Neural crest cell (in vitro differentiated cells): ENCODE measurements around the gene ADAMTSL1. TPM values are rescaled to one million over a fixed set of nuclear protein-coding genes. Genes with fewer than 3 reads are reported as not detected.
A peak's percentile ranks its signal among the peaks of the same experiment; 100 is the strongest.

Experiments used
- DNase-seq: peaks from one replicate; pipeline ENCODE4 v3.0.0; 2021; ENCODE audit warnings: low read depth, mixed read lengths, low spot score
- H3K27ac Mint-ChIP-seq: one replicate; pipeline ENCODE4 v1.8.0; 2021; ENCODE audit warnings: mild to moderate bottlenecking, mixed read lengths; ENCODE audit not compliant: unreplicated experiment
- H3K27me3 Mint-ChIP-seq: 2 replicates; pipeline ENCODE4 v1.8.0; 2021; ENCODE audit warnings: low read depth, mild to moderate bottlenecking, mixed read lengths
- H3K36me3 Mint-ChIP-seq: 2 replicates; pipeline ENCODE4 v1.8.0; 2021; ENCODE audit warnings: low read depth, mild to moderate bottlenecking, mixed read lengths
- H3K4me1 Mint-ChIP-seq: 2 replicates; pipeline ENCODE4 v1.8.0; 2021; ENCODE audit warnings: mixed read lengths
- H3K4me3 Mint-ChIP-seq: one replicate; pipeline ENCODE4 v1.8.0; 2021; ENCODE audit warnings: mild to moderate bottlenecking, mixed read lengths
- H3K9me3 Mint-ChIP-seq: 2 replicates; pipeline ENCODE4 v1.8.0; 2021; ENCODE audit warnings: mixed read lengths
- CTCF ChIP-seq: fragments of 200-600 bp; sonication (generic); conservative IDR thresholded peaks from 2 replicates; pipeline ENCODE4 v1.5.0; 2021; ENCODE audit warnings: antibody characterized with exemption, mild to moderate bottlenecking
- total RNA-seq: library from RNA; stranded (reverse); gene quantifications from 2 replicates; pipeline ENCODE4 v1.2.1, GENCODE V29; 2021

Gene ADAMTSL1
- total RNA-seq, 1 donor from 2014 or later, result 2.3 TPM

DNA sequence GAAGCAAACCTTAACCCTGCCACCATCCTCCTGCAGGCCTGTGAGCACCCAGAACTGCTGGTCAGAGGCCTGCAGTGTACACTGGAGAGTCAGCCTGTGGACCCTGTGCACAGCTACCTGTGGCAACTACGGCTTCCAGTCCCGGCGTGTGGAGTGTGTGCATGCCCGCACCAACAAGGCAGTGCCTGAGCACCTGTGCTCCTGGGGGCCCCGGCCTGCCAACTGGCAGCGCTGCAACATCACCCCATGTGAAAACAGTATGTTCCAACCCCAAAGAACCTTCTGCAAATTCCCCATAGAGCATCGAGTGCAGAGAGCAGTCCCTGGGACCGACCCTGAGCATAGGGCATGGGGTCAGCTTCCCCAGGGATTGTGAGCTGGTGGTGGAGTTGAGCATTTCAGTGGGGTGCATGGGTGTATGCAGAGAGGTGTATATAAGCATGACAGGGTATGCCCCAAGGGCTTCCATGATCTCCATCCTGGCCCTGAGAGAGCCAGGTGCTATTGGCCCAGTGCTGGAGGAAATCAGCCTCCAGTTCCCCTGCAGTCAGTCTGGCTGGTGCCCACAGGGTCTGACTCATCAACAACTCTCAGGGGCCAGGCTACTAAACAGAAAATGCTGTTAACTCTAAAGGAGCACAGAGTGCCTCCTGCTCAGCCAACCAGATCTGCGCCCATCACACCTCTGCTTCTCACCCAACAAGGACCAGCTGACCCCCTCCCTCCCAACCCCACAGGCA lies 432.9 kb downstream of the ADAMTSL1 start:
- Mint-ChIP-seq H3K27me3 (no peaks in the 10 kb centered on the region), H3K36me3 (peaks cover 5% of the 10 kb centered on the region), H3K4me3 (no peak overlapping the region), H3K4me1 (peaks cover 5% of the 10 kb centered on the region), H3K27ac (no peak overlapping the region), H3K9me3 (peaks cover 7% of the 10 kb centered on the region)
- TF ChIP-seq CTCF, result no peak
- no peak for DNase-seq

DNA sequence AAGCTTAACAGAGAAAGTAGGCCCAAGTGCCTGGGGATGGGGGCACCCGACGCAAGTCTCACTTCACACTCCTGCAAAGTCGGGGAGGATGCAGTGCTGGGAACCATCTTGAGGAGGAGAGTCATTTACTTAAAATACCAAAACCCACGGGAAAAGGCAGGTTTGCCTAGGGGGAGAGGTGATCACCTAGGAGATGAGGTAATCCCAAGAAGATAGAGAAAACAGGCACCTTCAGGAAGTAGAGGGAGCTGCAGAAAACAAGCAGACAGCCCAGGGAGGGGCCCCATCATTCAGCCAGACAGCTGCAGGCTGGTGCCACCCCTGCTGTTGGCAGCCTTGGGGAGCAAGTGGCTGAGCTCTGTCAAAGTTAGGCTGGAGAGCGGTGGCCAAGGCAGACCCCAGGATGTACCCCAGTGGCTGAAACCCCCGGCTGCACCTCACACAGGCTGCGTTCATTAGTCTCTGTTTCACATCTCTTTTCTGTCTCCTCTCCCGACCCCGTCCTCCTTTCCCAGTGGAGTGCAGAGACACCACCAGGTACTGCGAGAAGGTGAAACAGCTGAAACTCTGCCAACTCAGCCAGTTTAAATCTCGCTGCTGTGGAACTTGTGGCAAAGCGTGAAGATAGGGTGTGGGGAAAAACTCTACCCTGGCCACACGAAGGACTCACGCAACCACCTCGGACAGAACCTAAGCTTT lies 434.1 kb downstream of the ADAMTSL1 start:
- TF ChIP-seq CTCF, result no peak
- Mint-ChIP-seq H3K27ac (peak overlapping the region; percentile 82), H3K4me1 (peaks cover 5% of the 10 kb centered on the region), H3K27me3 (no peaks in the 10 kb centered on the region), H3K9me3 (no peaks in the 10 kb centered on the region), H3K36me3 (no peaks in the 10 kb centered on the region), H3K4me3 (no peak overlapping the region)
- no peak for DNase-seq

- no peaks in the 10 kb centered on the region for H3K9me3 Mint-ChIP-seq
- peaks cover 5% of the 10 kb centered on the region for H3K4me1 Mint-ChIP-seq
- TF ChIP-seq CTCF, result no peak
- no peaks in the 10 kb centered on the region for H3K27me3 Mint-ChIP-seq
- H3K4me3 Mint-ChIP-seq, result no peak overlapping the region
- H3K36me3 Mint-ChIP-seq, result no peaks in the 10 kb centered on the region
- DNase-seq, result no peak
- H3K27ac Mint-ChIP-seq, result peak overlapping the region; percentile 48
These were observed 435.4 kb downstream of the ADAMTSL1 start for GRCh38 chr9:18909140-18910018.

DNA sequence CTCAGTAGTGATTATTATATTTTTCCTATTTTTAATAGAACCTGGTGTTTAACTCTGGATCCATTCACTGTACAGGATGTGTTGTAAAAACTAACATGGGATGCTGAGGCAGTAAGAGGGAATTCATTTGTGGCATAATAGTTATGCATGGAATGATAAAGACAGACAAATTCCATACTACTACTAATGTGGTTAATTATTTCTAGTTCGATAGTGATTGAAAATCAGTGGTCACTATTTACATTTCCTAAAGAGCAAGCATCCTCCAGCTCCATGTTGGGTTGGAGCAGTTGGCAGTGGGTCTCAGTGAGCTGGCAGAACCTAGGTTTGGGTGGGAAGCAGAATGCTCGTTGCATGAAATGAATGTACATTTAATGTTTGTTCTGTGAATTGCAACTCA lies 436.5 kb downstream of the ADAMTSL1 start:
- no peaks in the 10 kb centered on the region for H3K9me3 Mint-ChIP-seq
- TF ChIP-seq CTCF, result no peak
- no peak overlapping the region for H3K4me3 Mint-ChIP-seq
- no peak overlapping the region for H3K27ac Mint-ChIP-seq
- peaks cover 5% of the 10 kb centered on the region for H3K4me1 Mint-ChIP-seq
- H3K36me3 Mint-ChIP-seq, result no peaks in the 10 kb centered on the region
- no peak for DNase-seq
- H3K27me3 Mint-ChIP-seq, result no peaks in the 10 kb centered on the region

- H3K27me3 Mint-ChIP-seq, result no peaks in the 10 kb centered on the region
- no peak overlapping the region for H3K27ac Mint-ChIP-seq
- H3K36me3 Mint-ChIP-seq, result no peaks in the 10 kb centered on the region
- no peaks in the 10 kb centered on the region for H3K9me3 Mint-ChIP-seq
- peaks cover 5% of the 10 kb centered on the region for H3K4me1 Mint-ChIP-seq
- DNase-seq, result no peak
- H3K4me3 Mint-ChIP-seq, result no peak overlapping the region
- TF ChIP-seq CTCF, result no peak
These were observed 437.0 kb downstream of the ADAMTSL1 start for GRCh38 chr9:18910916-18911315.
